B cell (primary cell): Measurements from ENCODE around the gene TWF2.

Experiments
- EZH2 ChIP-seq: IDR thresholded peaks from 2 replicates; pipeline ENCODE4 v1.6.1; 2012; ENCODE audit warnings: borderline replicate concordance, low read depth, mild to moderate bottlenecking, moderate library complexity, low read length; ENCODE audit not compliant: insufficient read depth, poor library complexity, severe bottlenecking
- TF ChIP-seq, protein P1 (sequence below): fragments of 200-600 bp; IDR thresholded peaks from one replicate; pipeline ENCODE4 v1.8.0; 2022; ENCODE audit warnings: antibody characterized with exemption, mild to moderate bottlenecking

GRCh38 chr3:52233968-52234367 lies 5.0 kb downstream of the TWF2 start:
- TF ChIP-seq, protein P1, sequence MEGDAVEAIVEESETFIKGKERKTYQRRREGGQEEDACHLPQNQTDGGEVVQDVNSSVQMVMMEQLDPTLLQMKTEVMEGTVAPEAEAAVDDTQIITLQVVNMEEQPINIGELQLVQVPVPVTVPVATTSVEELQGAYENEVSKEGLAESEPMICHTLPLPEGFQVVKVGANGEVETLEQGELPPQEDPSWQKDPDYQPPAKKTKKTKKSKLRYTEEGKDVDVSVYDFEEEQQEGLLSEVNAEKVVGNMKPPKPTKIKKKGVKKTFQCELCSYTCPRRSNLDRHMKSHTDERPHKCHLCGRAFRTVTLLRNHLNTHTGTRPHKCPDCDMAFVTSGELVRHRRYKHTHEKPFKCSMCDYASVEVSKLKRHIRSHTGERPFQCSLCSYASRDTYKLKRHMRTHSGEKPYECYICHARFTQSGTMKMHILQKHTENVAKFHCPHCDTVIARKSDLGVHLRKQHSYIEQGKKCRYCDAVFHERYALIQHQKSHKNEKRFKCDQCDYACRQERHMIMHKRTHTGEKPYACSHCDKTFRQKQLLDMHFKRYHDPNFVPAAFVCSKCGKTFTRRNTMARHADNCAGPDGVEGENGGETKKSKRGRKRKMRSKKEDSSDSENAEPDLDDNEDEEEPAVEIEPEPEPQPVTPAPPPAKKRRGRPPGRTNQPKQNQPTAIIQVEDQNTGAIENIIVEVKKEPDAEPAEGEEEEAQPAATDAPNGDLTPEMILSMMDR: no peak
- TF ChIP-seq EZH2: no peak
